NCI-H146 treated with DMSO at 0.1 percent for 48 hours (cell line): ENCODE measurements around the gene ARL16.

Experiments used
- DNase-seq: peaks from one replicate; lab custom pipeline; 2025; ENCODE audit not compliant: unreplicated experiment; lab: John Stamatoyannopoulos, UW

ARL16 gene

GRCh38 chr17:81683584-81684441 lies at the start of gene ARL16, which contains the start of gene HGS:
Gene ARL16 (minus strand): TSS chr17:81683797. CDS start chr17:81683753, 44 bp downstream.
Gene HGS (plus strand): TSS chr17:81684011. CDS start chr17:81684067, 56 bp downstream.
- peak; percentile 97 for DNase-seq

- DNase-seq: peak; percentile 91
Observed at GRCh38 chr17:81727324-81728031, 43.9 kb upstream of the ARL16 start.

GRCh38 chr17:81726004-81726403 lies 42.4 kb upstream of the ARL16 start:
- DNase-seq: no peak

- DNase-seq: no peak
Observed at GRCh38 chr17:81725439-81725838, 41.8 kb upstream of the ARL16 start.

GRCh38 chr17:81723651-81724209 lies 40.1 kb upstream of the ARL16 start:
- no peak for DNase-seq

GRCh38 chr17:81722184-81723120 lies 38.9 kb upstream of the ARL16 start:
- DNase-seq: no peak

- DNase-seq: no peak
Observed at GRCh38 chr17:81720267-81721071, 36.9 kb upstream of the ARL16 start.

GRCh38 chr17:81719410-81720266 lies 36.0 kb upstream of the ARL16 start:
- DNase-seq: no peak

GRCh38 chr17:81717766-81718089 lies 34.1 kb upstream of the ARL16 start:
- DNase-seq: no peak

GRCh38 chr17:81717049-81717765 lies 33.6 kb upstream of the ARL16 start:
- no peak for DNase-seq

GRCh38 chr17:81716674-81716996 lies 33.0 kb upstream of the ARL16 start:
- DNase-seq: no peak

GRCh38 chr17:81715872-81716673 lies 32.5 kb upstream of the ARL16 start:
- no peak for DNase-seq

- DNase-seq: no peak
Observed at GRCh38 chr17:81715107-81715871, 31.7 kb upstream of the ARL16 start.

- DNase-seq: no peak
Observed at GRCh38 chr17:81714412-81715106, 31.0 kb upstream of the ARL16 start.

- DNase-seq: no peak
Observed at GRCh38 chr17:81713556-81714411, 30.2 kb upstream of the ARL16 start.
